GM12801 (cell line): ENCODE measurements around the gene POLR1D.

ENCODE experiments used
- TF ChIP-seq, protein P1 (sequence below): IDR thresholded peaks from one replicate; pipeline ENCODE4 v1.5.1; 2011; ENCODE audit warnings: control low read depth; ENCODE audit not compliant: insufficient read length; ENCODE audit errors: extremely low read depth

POLR1D gene

GRCh38 chr13:27641711-27642502 is 20.2 kb downstream of the POLR1D start:
- TF ChIP-seq, protein P1, sequence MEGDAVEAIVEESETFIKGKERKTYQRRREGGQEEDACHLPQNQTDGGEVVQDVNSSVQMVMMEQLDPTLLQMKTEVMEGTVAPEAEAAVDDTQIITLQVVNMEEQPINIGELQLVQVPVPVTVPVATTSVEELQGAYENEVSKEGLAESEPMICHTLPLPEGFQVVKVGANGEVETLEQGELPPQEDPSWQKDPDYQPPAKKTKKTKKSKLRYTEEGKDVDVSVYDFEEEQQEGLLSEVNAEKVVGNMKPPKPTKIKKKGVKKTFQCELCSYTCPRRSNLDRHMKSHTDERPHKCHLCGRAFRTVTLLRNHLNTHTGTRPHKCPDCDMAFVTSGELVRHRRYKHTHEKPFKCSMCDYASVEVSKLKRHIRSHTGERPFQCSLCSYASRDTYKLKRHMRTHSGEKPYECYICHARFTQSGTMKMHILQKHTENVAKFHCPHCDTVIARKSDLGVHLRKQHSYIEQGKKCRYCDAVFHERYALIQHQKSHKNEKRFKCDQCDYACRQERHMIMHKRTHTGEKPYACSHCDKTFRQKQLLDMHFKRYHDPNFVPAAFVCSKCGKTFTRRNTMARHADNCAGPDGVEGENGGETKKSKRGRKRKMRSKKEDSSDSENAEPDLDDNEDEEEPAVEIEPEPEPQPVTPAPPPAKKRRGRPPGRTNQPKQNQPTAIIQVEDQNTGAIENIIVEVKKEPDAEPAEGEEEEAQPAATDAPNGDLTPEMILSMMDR = no peak

DNA sequence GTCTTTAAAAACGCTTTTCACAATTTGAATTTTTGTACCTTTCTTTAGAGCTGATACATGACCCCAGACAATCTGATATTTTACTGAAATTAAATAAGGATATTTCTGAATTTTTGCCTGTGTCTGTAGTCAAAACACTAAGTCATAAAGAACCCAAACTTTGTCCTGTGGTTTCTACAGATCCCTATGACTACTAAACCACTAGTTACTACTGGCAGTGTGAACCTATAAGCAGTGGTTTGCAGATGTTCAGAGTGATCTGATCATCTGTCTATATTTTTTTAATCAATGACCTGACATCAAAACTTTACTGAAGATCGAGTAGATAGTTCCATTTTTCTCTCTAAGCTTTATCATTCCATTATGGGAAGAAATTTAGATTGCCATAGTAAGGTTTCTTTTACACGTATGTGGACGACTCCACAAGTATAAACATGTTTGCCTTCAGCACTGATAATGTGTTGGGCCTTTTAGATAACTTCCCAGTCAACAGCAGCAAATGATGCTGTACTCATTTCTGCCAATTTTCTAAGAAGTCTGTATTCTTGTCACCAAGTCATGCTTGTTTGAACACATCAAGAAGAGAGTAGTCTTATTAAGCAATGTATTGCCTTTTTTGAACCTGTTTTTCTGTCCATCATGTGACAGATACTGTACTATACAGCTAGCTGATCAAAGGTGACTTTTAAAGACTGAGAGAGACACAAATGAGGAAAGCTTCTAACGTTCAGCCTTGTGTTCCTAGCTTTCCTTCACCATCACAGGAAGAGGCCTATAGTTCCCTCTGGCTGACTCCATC is 21.8 kb downstream of the POLR1D start:
- TF ChIP-seq, protein P1 = no peak

DNA sequence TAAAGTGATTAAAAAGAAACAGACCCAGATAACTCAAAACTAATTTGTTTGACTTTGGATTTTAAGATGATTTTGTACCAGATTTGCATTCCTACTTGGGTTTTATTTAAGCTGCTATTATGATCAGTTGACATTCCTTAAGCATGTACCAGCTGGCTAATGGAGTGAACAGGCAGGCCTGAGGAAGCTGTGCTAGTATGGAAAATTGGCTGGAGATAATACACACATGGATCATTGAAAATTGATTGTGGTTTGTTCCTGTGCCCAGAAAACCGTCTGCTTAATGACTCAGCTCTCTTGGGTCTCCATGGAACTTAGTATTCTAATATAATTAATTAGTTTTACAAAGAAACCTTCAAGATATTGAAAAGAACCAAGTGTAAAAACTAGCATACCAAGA is 22.6 kb downstream of the POLR1D start:
- TF ChIP-seq, protein P1 = no peak

DNA sequence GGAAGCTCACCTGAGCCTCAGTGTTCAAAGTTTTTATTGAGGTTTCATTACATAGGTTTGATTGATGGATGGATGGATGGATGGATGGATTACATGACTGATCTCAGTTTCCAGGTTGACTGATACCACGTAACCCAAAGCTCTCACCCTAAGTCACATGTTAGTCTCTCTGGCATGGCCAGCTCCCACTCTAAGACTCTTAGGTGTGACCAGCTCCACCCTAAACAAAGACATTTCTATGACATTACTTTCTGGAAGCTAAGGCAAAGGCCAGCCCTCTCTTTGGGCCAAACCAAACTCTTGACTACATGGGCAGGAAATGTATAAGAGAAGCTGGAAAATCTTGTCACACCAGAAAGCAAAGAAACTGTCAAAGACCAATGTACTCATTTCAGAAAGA is 28.6 kb downstream of the POLR1D start:
- TF ChIP-seq, protein P1 = no peak

GRCh38 chr13:27654059-27654458 is 32.4 kb downstream of the POLR1D start:
- TF ChIP-seq, protein P1 = no peak

GRCh38 chr13:27654816-27655215 is 33.1 kb downstream of the POLR1D start:
- TF ChIP-seq, protein P1 = no peak

GRCh38 chr13:27657724-27658123 is 36.0 kb downstream of the POLR1D start:
- TF ChIP-seq, protein P1 = no peak
